Prostate gland (tissue), 2 donors: ENCODE results near the gene RPLP2.

Experiments used
- POLR2A ChIP-seq: fragments of 450-650 bp; IDR thresholded peaks from one replicate; pipeline ENCODE4 v1.6.1; 2016; ENCODE audit warnings: antibody characterized with exemption, mild to moderate bottlenecking
- TF ChIP-seq, protein P1 (sequence below), 4 experiments: fragments of 200-600 bp in 2 of 4; fragments of 450-650 bp in 2 of 4; sonication (generic) in 2 of 4; IDR thresholded peaks; 1 replicate in 3 of 4; 2 replicates in 1 of 4; pipeline ENCODE4 v1.5.1; 2016 to 2019; ENCODE audit warnings: antibody characterized with exemption in 4 of 4, mild to moderate bottlenecking in 2 of 4, moderate library complexity in 2 of 4

DNA sequence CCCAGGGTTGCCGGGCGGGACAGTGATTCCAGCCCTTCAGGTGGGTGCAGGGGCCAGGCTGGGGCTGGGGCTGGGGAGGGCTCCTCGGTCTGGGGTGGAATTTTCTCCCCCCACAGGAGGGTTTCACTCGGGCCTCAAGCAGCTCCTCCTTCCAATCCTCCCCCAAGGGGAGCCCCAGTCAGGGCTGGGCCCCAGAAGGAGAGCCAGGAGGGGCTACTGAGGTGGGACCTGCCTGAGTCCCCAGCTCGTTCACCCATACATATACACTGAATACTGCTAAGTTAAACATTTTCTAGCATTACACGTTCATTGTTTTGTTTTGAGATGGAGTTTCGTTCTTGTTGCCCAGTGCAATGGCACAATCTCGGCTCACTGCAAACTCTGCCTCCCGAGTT, 16.5 kb downstream of the RPLP2 start:
- no peak for TF ChIP-seq POLR2A
- TF ChIP-seq, protein P1, sequence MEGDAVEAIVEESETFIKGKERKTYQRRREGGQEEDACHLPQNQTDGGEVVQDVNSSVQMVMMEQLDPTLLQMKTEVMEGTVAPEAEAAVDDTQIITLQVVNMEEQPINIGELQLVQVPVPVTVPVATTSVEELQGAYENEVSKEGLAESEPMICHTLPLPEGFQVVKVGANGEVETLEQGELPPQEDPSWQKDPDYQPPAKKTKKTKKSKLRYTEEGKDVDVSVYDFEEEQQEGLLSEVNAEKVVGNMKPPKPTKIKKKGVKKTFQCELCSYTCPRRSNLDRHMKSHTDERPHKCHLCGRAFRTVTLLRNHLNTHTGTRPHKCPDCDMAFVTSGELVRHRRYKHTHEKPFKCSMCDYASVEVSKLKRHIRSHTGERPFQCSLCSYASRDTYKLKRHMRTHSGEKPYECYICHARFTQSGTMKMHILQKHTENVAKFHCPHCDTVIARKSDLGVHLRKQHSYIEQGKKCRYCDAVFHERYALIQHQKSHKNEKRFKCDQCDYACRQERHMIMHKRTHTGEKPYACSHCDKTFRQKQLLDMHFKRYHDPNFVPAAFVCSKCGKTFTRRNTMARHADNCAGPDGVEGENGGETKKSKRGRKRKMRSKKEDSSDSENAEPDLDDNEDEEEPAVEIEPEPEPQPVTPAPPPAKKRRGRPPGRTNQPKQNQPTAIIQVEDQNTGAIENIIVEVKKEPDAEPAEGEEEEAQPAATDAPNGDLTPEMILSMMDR (IDR thresholded peaks at IDR 0.05), result no peak
